Islet precursor cell (in vitro differentiated cells): ENCODE results near the gene BAIAP3.

ENCODE experiments used
- DNase-seq: peaks from one replicate; pipeline ENCODE4 v3.0.0-alpha.2; 2018

Gene BAIAP3

DNA sequence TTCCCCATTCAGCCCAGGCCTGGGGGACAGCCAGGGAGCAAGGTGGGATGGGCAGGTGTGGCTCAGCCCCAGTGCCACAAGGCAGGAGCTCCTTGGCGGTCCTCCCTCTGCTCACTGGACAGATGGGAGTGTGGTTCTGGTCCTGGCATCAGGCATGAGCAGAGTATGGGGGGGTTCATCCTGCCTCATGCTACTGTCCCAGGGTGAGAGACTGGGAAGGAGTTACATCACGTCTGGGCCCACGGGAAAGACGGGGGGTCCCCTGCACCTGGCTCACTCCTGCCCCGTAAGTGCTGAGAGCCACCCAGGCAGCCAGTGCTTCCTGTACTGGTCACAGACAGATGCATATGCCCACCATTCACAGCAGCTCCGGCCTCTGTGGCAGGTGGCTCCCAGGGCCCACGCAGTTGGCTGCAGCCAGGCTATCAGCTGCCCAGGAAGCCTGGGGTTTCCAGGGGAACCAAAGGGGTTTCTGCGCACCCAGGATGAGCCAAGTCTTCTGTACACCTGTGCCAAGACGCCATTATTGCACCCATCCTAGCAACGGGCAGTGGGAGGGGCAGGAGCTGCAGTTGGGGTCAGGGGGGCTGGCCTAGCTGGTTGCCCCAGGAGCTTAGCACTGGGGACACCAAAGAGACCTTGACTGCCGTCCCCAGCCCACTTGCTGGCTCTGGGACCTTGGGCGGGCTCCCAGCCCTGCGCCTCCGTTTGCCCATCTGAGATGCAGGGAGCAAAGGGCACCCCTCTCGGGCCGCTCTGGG is 1.9 kb downstream of the BAIAP3 start:
- DNase-seq = no peak

DNA sequence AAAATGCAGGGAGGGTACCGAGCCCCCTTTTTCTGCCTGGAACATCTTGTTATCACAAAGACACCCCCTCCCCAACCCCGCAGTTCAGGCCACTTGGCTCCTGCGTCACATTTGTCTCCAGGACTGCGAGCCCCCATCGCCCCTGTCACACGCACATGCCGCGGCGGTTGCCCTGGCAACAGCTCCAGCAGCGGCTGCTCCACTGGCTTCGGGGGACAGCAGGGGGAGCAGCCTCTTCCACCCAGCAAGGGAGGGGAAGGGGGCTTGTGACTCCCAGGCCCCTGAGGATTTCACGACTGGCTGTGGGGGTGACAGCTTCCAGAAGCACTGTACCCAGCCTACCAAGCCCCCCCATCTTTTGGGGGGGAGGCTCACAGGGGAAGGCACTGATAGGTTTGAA is 2.6 kb downstream of the BAIAP3 start:
- no peak for DNase-seq

DNA sequence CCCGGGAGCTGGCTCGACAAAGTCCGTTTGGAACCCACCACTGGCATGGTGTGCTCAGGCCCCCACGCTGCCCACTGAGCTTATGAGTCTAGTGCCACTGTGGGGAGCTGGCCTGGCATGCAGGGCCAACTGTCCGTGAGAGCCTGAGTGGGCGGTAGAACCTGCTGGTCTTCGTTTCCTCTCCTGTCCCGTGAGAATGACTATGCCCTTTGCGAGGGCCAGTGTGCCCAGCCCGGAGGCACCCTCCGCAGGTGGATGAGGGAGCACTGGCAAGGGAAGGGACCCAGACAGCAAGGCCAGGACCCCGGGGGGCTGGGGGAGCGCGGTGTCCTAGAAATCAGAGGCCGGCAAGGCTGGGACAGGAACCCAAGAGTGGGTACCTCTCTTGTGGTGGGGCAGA is 3.2 kb downstream of the BAIAP3 start:
- no peak for DNase-seq

DNA sequence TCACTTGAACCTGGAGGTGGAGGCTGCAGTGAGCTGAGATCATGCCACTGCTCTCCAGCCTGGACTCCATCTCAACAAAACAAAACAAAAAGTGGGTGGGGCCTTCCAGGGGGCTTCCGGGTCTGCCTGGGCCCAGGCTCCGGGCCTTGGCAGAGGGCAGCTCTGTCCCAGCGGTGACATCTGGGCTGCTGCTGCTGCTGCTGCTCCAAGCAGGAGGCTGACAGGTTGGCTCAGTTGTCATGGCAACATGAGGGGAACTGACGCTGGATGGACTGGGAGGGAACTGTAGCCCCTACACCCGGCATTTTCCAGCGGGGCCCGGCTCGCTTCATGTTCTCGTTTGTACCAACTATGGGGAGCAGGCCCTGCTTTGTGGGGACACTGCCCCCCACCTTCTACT is 4.0 kb downstream of the BAIAP3 start:
- no peak for DNase-seq

DNA sequence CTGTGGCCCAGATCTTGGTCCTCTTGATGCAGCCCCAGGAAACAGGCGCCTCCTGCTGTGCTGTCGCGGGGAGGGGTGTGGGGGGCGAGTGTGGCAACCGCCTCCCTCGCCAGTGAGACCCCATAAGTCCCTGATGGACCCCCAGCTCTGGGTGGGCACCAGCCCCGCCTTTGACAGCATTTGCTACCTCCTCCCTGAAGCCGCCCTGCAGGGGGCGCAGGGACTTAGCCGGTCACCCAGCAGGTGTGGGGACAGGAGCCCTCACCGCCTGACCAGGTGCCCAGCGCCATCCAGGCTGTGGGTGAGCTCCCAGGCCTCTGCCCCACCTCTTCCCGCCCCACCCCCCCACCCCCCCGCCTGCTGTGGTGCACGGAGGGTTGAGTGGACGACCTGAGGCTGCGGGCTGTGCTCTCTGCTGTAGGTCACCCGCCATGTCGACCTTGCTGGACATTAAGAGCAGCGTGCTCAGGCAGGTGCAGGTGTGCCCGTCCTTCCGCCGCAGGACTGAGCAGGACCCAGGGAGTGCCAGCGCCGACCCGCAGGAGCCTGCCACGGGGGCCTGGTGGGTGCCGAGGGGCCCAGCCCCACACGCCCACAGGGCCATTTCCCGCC is 4.8 kb downstream of the BAIAP3 start:
- DNase-seq = peak; percentile 79

DNA sequence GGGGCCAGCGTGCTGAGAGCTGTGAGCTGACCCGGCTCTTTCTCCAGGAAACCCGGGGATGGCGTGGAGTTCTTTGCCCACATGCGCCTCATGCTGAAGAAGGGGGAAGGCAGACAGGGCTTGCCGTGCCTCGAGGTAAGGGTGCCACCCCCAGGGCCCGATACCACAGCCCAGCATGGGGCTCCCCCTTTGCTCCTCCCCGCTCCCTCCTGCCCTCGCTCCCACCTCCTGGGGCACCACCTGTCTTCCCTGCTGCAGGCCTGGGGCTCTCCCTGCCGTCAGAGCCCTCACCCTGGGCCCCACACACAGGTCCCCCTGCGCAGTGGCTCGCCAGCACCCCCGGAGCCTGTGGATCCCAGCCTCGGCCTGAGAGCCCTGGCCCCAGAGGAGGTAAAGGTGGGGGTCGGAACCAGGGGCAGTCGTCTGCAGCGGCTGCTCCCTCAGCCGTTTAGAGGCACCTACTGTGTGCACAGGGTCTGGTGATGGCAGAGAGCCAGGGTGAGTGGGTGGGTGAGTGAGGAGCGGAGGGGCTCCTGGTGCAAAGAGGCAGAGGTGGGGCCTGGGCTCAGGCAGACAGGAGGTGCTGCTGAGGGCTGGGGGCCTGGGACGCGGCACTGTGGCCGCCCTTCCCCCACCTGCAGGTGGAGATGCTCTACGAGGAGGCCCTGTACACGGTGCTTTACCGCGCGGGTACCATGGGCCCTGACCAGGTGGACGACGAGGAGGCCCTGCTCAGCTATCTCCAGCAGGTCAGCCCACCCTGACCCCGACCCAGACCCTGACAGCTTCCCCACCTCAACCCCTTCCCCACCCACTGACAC is 5.6 kb downstream of the BAIAP3 start:
- DNase-seq = no peak

DNA sequence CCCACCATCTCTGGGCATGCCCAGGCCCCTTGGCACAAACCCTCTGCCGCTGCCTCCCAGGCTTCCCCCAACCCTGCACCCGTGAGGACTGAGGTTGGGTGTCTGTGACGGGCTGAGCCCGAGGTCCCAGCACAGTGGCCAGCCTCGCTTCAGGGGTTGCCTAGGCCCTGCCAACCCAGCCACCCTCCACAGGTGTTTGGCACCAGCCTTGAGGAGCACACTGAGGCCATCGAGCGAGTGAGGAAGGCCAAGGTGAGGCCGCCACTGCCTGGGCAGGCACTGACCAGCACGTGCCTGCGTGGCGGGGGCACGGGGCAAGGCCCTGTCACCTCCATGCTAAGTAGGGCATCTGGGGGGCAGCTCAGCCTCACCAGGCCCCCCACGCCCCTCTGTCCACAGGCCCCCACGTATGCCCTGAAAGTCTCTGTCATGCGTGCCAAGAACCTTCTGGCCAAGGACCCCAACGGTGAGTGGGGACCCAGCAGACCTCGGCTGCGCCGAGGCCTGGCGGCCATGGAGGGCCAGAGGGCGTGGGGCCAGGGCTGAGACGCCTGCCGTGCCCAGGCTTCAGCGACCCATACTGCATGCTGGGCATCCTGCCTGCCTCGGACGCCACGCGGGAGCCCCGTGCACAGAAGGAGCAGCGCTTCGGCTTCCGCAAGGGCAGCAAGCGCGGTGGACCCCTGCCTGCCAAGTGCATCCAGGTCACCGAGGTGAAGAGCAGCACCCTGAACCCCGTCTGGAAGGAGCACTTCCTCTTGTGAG is 7.5 kb downstream of the BAIAP3 start:
- DNase-seq = no peak

DNA sequence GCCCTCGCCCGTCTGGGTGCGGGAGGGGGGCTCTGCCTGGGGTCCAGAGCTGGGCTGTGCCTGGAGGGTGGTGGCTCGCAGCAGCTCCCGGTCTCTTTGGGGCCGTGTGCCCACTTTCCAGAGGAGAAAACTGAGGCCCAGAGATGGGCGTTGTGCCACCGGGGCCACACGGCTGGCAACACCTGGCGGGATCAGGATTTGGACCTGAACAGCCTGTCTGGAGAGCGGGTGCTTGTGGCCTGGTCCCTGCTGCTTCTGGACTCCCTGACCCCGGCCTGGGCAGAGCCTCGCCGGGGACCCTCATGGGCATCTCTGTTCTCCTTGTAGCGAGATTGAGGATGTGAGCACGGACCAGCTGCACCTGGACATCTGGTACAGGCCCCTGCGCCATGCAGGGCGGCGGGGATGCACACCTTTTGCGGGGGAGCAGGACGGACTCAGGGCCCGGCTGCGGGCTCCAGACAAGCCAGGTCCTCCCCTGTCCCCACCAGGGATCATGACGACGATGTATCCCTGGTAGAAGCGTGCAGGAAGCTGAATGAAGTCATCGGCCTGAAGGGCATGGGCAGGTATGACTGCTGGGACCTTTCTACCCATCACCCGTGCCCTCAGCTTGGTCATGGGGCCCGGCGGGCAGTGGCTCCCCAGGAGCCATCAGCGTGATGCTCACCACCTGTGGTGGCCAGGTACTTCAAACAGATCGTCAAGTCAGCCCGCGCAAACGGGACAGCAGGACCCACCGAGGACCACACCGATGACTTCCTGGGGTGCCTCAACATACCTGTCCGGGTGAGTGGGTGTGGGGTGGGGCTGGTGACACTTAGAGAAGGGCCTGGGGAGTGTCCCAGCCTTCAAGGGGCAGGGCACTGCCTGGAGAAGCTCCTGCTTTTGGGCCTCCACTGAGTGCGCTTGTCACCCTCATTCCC is 8.3 kb downstream of the BAIAP3 start:
- no peak for DNase-seq

DNA sequence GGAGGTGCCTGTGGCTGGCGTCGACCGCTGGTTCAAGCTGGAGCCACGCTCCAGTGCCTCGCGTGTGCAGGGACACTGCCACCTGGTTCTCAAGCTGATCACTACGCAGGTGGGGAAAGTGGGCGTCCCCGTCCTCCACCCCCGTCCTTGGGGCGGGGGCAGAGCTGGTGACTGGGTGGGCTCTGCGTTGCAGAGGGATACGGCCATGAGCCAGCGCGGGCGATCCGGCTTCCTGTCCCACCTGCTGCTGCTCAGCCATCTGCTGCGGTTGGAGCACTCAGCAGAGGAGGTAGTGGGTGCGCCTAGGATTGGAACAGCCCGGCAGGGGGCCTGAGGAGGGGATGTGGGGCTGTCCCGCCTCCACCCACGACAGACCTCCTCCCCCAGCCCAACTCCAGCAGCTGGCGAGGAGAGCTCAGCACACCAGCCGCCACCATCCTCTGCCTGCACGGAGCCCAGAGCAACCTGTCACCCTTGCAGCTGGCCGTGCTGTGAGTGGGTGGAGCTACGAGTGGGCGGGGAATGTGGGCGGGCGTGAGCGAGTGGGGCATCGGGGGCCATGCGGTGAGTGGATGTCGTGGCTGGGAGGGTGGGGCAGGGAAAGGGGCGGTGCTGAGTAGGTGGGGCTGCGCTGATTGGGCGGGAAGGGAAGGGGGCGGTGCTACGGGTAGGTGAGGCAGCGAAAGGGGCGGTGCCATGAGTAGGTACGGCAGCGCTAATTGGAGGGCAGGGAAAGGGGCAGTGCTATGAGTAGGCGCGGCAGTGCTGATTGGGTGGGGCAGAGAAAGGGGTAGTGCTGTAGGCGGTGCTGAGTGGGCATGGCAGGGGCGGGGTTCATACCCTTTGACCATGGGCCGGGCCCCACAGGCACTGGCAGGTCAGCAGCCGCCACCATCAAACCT is 9.3 kb downstream of the BAIAP3 start:
- DNase-seq = peak; percentile 99

DNA sequence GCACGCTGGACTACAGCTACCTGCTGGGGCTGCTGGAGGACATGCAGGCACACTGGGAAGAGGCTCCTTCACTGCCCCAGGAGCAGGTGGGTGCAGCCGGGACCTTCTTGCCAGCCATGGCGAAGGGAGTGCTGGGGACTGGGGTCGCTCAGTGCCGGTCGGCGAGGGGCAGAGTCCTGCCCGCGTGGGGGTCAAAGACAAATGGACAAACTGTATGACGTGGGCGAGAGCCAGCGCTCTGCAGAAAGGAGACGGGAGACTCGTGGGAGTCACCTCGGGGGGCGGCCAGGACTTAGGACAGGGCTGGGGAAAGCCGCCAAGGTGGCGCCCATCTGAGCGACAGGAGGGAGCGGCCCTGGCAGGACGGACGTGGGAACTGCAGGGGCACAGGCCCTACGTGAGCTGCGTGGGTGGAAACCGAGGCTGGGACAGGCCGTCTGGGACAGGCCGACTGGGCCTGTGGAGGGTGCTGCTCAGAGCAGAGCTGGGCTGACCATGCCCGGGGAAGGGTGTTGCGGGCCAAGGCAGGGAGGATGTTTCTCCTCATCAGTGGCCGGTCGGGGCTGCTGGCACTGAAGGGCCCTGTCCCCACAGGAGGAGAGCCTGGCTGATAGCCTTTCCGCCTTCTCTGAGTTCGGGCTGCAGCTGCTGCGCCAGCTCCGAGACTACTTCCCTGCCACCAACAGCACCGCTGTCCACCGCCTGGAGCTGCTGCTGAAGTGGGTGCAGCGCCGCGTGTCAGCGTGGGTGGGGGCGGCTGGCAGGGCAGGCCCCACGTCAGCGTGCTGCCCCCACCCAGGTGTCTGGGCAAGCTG is 10.2 kb downstream of the BAIAP3 start:
- DNase-seq = no peak

DNA sequence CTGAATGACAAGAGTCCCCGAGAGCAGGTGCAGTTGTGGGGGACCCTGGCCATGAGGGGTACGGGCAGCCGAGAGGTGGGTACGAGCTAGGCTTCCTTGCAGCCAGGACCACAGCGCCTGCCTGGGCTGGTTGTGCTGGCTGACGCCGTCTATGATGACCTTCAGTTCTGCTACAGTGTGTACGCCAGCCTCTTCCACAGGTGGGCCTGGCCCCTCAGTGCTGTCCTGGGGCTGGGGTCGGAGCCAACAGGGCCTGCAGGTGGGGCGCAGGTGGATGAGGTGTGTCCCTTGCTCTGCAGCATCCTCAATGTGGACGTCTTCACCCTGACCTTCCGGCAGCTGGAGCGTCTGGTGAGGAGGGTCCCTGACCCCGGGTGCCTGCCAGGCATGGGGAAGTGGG is 11.1 kb downstream of the BAIAP3 start:
- DNase-seq = no peak

DNA sequence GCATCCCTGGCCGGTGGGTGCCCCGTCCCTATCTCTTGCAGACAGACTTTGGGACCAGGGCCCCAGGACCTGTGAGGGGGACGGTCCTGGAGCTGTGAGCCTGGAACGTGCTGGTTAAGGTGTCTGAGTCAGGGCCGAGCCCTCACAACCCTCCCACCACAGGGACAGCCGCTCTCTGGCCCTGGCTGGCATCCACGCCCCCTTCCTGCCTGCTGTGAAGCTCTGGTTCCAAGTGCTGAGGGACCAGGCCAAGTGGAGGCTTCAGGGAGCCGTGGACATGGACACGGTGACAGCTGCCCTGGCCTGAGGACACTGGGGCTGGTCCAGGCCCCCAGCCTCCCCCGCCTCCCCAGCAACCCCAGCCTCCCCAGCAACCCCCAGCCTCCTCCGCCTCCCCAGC is 11.6 kb downstream of the BAIAP3 start:
- DNase-seq = no peak

DNA sequence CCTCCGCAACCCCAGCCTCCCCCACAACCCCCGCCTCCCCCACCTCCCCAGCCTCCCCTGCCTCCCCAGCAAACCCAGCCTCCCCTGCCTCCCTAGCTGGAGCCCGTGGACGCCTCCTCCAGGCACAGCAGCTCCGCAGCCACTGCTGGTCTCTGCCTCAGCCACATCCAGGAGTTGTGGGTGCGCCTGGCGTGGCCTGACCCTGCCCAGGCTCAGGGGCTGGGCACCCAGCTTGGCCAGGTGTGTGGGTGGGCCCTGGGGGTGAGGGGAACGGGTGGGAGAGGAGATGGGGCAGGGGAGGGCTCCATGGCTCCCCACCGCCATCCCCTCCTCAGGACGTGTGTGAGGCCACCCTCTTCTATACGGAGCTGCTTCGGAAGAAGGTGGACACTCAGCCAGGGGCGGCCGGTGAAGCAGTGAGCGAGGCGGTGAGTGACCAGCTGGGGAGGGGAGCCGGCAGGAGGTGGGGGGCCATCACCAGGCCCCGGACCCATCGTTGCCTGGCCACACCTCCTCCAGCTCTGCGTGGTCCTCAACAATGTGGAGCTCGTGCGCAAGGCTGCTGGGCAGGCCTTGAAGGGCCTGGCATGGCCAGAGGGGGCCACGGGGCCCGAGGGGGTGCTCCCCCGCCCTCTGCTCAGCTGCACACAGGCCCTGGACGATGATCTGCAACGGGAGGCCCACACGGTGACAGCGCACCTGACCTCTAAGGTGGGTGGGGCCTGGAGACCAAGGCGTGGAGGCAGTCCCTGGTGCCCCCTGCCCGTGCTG is 12.4 kb downstream of the BAIAP3 start:
- DNase-seq = no peak

DNA sequence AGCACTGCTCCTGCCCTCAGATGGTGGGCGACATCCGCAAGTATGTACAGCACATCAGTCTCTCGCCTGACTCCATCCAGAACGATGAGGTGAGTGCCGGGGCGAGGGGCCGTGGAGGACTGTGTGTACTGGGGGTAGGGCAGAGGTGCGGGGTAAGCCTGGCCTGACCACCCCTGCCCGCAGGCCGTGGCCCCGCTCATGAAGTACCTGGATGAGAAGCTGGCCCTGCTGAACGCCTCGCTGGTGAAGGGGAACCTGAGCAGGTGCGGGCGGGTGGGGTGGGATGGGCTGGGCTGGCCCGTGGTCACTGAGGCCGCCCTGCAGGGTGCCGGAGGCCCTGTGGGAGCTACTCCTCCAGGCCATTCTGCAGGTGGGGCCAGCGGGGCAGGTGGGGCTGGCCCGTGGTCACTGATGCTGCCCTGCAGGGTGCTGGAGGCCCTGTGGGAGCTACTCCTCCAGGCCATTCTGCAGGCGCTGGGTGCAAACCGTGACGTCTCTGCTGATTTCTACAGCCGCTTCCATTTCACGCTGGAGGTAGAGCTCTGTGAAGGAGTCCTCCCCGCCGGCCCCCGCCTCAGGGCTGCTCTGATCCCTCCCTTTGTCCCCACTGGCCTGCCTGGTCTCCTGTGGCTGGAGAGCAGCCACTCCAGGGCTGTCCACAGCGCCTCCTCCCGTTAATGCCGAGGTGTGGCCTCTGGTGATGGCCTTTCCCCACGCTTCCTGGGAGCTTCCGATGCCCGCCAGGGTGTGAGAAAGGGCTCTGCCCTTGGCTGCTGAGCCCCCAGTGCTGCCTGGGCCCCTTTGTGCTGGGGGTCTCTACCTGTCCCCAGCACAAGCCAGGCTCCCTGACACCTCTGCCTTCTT is 13.2 kb downstream of the BAIAP3 start:
- no peak for DNase-seq

DNA sequence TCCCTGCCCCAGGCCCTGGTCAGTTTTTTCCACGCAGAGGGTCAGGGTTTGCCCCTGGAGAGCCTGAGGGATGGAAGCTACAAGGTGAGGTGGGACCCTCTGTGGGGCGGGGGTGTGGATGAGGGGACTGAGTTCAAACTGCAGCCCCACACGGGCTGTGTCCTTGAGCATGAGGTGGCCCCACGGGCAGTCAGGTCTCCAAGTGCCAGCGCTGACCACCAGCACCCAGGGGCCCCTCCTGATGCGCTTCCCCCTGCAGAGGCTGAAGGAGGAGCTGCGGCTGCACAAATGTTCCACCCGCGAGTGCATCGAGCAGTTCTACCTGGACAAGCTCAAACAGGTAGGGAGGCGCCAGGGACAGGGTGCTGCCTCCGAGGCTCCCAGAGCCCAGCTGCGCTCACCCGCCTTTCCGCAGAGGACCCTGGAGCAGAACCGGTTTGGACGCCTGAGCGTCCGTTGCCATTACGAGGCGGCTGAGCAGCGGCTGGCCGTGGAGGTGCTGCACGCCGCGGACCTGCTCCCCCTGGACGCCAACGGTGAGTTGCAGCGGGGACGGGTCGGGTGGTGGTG is 13.9 kb downstream of the BAIAP3 start:
- no peak for DNase-seq

DNA sequence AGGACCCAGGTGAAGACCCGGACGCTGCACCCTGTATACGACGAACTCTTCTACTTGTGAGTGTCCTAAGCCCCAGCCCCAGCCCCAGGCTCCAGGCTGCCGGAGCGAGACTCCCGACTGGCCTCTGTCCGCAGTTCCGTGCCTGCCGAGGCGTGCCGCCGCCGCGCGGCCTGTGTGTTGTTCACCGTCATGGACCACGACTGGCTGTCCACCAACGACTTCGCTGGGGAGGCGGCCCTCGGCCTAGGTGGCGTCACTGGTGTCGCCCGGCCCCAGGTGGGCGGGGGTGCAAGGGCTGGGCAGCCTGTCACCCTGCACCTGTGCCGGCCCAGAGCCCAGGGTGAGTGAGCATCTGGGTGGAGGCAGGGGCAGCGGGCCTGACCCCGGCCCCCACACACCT is 14.5 kb downstream of the BAIAP3 start:
- no peak for DNase-seq

DNA sequence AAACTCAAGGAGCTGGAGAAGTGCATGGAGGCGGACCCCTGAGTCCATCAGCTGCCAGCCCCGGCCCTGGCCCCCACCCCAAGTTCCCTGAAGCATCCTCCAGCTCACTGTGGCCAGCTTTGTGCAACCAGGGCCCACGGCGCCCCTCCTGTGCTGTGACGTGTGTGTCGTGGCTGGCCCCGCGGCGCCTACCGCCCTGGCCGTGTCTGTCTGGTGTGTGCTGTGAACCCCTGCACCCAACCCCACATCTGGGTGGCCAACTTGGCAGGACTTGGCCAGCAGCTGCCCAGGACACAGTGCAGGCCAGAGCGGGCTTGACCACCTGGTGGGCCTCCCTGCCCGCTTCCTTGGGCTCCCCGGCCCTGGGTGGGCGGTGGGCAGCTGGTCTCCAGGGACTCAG is 15.0 kb downstream of the BAIAP3 start:
- DNase-seq = no peak

DNA sequence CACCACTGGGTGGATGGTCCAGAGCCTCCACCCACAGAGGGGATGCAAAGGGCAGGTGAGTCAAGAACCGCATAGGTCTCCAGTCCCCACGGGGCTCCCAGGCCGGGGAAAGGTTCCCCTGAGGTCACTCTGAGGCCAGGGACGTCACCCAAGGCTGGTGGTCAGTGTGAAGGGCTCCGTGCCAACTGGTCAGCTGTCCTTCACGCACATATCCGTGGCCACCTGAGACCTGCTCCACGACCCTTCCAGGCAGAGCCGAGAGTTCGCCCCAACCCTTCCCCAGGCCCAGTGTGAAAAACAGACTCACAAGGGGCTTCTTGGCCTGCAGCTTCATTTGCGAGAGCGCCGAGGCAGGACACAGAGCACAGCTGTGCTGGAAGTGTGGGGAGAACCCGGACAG is 15.5 kb downstream of the BAIAP3 start:
- DNase-seq = no peak
